ENCODE measurements around the gene P2RX6. TPM values are rescaled to one million over a fixed set of nuclear protein-coding genes. Genes with fewer than 3 reads are reported as not detected.
"Not testable (repeated sequence)": the region's sequence is repeated elsewhere in the genome, so short reads cannot be mapped to it uniquely, and the experiment has no call there.

Gene P2RX6
- total RNA-seq, 1 donor from 2014 or later: 0.41 TPM

GRCh38 chr22:21070690-21071615, 56.0 kb downstream of the P2RX6 start:
- DNase-seq (ENCODE audit: low spot score in 2 of 2): no peak

GRCh38 chr22:21071796-21072195, 56.8 kb downstream of the P2RX6 start:
- DNase-seq (ENCODE audit: low spot score in 2 of 2); FAIRE-seq: not testable (repeated sequence)

More at GRCh38 chr22:21070690-21071615, 56.0 kb downstream of the P2RX6 start:
- no peak for FAIRE-seq

GRCh38 chr22:21073023-21073422, 58.1 kb downstream of the P2RX6 start:
- DNase-seq (ENCODE audit: low spot score in 2 of 2) (no peak), FAIRE-seq (no peak)

- FAIRE-seq (no peak), DNase-seq (ENCODE audit: low spot score in 2 of 2) (no peak)
Measured at GRCh38 chr22:21073482-21073881, 58.5 kb downstream of the P2RX6 start.

- DNase-seq (ENCODE audit: low spot score in 2 of 2): no peak
- no peak for FAIRE-seq
Measured at GRCh38 chr22:21074102-21074715, 59.2 kb downstream of the P2RX6 start.

DNA sequence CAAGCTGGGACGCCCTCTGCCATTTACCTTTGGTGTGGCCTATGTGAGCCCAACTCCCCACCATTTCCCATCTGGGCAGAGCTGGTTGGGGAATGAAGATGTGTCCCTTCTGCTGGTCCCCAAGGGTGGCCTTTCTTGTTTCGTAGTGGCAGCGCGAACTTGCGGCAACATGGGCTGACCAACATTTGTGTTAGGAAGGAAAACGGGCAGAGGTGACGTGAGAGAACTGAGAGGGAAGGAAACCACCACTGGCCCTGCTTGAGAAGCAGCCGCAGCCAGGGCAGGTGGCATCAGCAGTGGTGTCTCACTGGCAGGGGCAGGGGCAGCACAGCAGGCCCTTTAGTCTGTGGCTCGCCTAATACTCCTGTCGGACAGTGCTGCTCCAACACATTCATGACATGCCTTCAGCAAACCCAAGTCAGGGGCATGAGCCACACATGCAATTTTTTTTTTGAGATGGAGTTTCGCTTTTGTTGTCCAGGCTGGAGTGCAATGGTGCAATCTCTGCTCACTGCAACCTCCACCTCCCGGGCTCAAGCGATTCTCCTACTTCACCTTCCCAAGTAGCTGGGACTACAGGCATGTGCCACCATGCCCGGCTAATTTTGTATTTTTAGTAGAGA, 60.7 kb downstream of the P2RX6 start:
- DNase-seq (ENCODE audit: low spot score in 2 of 2): no peak
- FAIRE-seq: no peak

- FAIRE-seq: no peak
- DNase-seq (ENCODE audit: low spot score in 2 of 2): no peak
Measured at GRCh38 chr22:21076912-21077625, 62.1 kb downstream of the P2RX6 start.

Small RNAs within 50 kb of the gene (small RNA-seq; reads per million reads assigned to genes)
- gene MIR649: not detected

Other genes starting within 250 kb of the P2RX6 start
- 4.5 TPM for gene SERPIND1, start 241.1 kb upstream of the P2RX6 start, total RNA-seq
- 67.7 TPM for gene PI4KA, start 156.4 kb upstream of the P2RX6 start, total RNA-seq
- gene SNAP29, start 156.2 kb upstream of the P2RX6 start, total RNA-seq: 6.5 TPM
- gene CRKL, start 97.8 kb upstream of the P2RX6 start, total RNA-seq: 53.4 TPM
- gene AIFM3, start 47.9 kb upstream of the P2RX6 start, total RNA-seq: 4.5 TPM
- 37.5 TPM for gene LZTR1, start 32.9 kb upstream of the P2RX6 start, total RNA-seq
- 22.0 TPM for gene THAP7, start 13.0 kb upstream of the P2RX6 start, total RNA-seq
- gene SLC7A4, start 17.4 kb downstream of the P2RX6 start, total RNA-seq: 2.0 TPM
- under 0.01 TPM for gene LRRC74B, start 30.8 kb downstream of the P2RX6 start, total RNA-seq

Measured in frontal cortex (tissue), 4 donors.